ENCODE results near the gene SEPTIN6.

DNA sequence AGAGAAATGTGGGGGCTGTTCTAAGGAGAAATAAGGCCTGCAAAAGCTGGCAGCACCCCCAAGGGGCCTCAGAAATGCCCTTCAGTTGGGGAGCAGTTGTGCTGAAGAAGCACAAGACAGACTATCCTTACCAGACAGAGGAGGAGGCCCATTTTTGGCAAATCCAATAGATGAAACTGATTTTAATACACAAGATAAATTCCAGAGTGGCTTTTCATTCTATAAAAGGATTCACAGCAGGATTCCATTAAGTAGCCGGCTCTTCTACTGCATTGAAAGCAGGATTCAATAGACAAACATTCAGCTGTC lies 8.1 kb downstream of the SEPTIN6 start:
- TF ChIP-seq, protein P1, sequence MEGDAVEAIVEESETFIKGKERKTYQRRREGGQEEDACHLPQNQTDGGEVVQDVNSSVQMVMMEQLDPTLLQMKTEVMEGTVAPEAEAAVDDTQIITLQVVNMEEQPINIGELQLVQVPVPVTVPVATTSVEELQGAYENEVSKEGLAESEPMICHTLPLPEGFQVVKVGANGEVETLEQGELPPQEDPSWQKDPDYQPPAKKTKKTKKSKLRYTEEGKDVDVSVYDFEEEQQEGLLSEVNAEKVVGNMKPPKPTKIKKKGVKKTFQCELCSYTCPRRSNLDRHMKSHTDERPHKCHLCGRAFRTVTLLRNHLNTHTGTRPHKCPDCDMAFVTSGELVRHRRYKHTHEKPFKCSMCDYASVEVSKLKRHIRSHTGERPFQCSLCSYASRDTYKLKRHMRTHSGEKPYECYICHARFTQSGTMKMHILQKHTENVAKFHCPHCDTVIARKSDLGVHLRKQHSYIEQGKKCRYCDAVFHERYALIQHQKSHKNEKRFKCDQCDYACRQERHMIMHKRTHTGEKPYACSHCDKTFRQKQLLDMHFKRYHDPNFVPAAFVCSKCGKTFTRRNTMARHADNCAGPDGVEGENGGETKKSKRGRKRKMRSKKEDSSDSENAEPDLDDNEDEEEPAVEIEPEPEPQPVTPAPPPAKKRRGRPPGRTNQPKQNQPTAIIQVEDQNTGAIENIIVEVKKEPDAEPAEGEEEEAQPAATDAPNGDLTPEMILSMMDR (IDR thresholded peaks at IDR 0.05): no peak
- no peak for TF ChIP-seq EZH2 (IDR thresholded peaks at IDR 0.05; ENCODE audit: borderline replicate concordance, insufficient read depth, low read depth, low read length, poor library complexity, severe bottlenecking)
